ENCODE results near the gene SMPD3. TPM values are rescaled to one million over a fixed set of nuclear protein-coding genes. Genes with fewer than 3 reads are reported as not detected.

SMPD3 gene
- total and polyA plus RNA-seq, 9 of the 15 experiments (the other 6 are each of a cell fraction or from before 2014, with no cell fraction given), result 0.03 to 1.2 (median 0.18) TPM

GRCh38 chr16:68396481-68396880, 51.8 kb downstream of the SMPD3 start (continued):
- TF ChIP-seq PKNOX1 (IDR thresholded peaks at IDR 0.05), result peak; percentile 63

GRCh38 chr16:68395815-68396214, 52.5 kb downstream of the SMPD3 start:
- no peak overlapping the region for H2AFZ ChIP-seq (ENCODE audit: low read depth, low read length)
- ATAC-seq, result no peak
- H3K36me3 ChIP-seq (ENCODE audit: control insufficient read depth, insufficient read depth, low read length), result no peaks in the 10 kb centered on the region
- DNase-seq (ENCODE audit: extremely low read depth in 1 of 4, low spot score in 3 of 4), result no peak
- no peaks in the 10 kb centered on the region for H4K20me1 ChIP-seq (replicated peaks; ENCODE audit: control insufficient read depth, insufficient read depth, low read length)
- TF ChIP-seq NCOA1 (IDR thresholded peaks at IDR 0.05; ENCODE audit: low read depth), result no peak
- no peak for TF ChIP-seq HMBOX1 (IDR thresholded peaks at IDR 0.05)
- TF ChIP-seq CHCHD3 (CRISPR knock-in tag; IDR thresholded peaks at IDR 0.05), result no peak
- TF ChIP-seq CXXC5 (CRISPR knock-in tag; IDR thresholded peaks at IDR 0.05), result no peak
- no peak overlapping the region for H3K4me2 ChIP-seq (ENCODE audit: insufficient read depth, low read length)
- no TSS peak for BruUV-seq (replicated peaks)
- intact Hi-C loops (cut with micrococcal nuclease), result loop anchor here (10.0 kb wide), 1 partner anchor 109 kb away; no protein-coding TSS in a partner anchor
- POLR2A ChIA-PET, result interaction anchor here (1.2 kb wide), 2 partner anchors 10 to 11 kb away, joined by 5 to 6 read pairs; no protein-coding TSS in a partner anchor
- H3K27me3 ChIP-seq (ENCODE audit: control insufficient read depth in 2 of 2, insufficient read depth in 2 of 2, low read length in 2 of 2), result peaks cover 5 to 34% of the 10 kb centered on the region in 2 experiments; a peak in 2 of 5 replicates
- FAIRE-seq, result no peak
- WGBS (ENCODE audit: insufficient coverage, low coverage, missing lambda C conversion rate), result 39% methylated on average over 4 of the region's 4 CpGs
- H3K27ac ChIP-seq (ENCODE audit: extremely low read depth, low read depth, low read length), result no peak overlapping the region
- H3K9me3 ChIP-seq (replicated peaks; ENCODE audit: control insufficient read depth, insufficient read depth, low read depth, low read length), result no peaks in the 10 kb centered on the region
- no peak overlapping the region for H3K4me3 ChIP-seq
- H3K9ac ChIP-seq (ENCODE audit: insufficient read depth in 1 of 2, low read depth in 2 of 2, low read length in 2 of 2), result peak overlapping the region in 1 of 2 experiments; percentile 40; a peak in 2 of 4 replicates
- in situ Hi-C loops (cut with MboI), result no loop called here
- no peaks in the 10 kb centered on the region; a peak in 1 of 5 replicates for H3K4me1 ChIP-seq (replicated peaks in 1 of 2; ENCODE audit: control insufficient read depth in 2 of 2, insufficient read depth in 2 of 2, low read length in 2 of 2)
- CTCF ChIA-PET (ENCODE audit: low intra/inter-chr PET ratio), result interaction anchor here (1.3 to 1.5 kb wide), 2 partner anchors 114 to 125 kb away, joined by 4 to 6 read pairs; no protein-coding TSS in a partner anchor
- H3K79me2 ChIP-seq (ENCODE audit: control insufficient read depth, insufficient read depth, low read length), result no peaks in the 10 kb centered on the region
- no peaks in the 10 kb centered on the region for H3K9me1 ChIP-seq (ENCODE audit: control insufficient read depth, insufficient read depth, low read length)
